Endodermal cell (in vitro differentiated cells): ENCODE measurements around the gene IL25. TPM values are rescaled to one million over a fixed set of nuclear protein-coding genes. Genes with fewer than 3 reads are reported as not detected.
A peak's percentile ranks its signal among the peaks of the same experiment; 100 is the strongest.

Source experiments
- DNase-seq: peaks from one replicate; pipeline ENCODE4 v3.0.0-alpha.2; 2017
- H3K27ac ChIP-seq: 2 replicates; pipeline ENCODE4 v1.5.1; 2013; ENCODE audit warnings: mild to moderate bottlenecking, low read depth, low read length, moderate library complexity
- H3K27me3 ChIP-seq: 2 replicates; pipeline ENCODE4 v1.6.1; 2013; ENCODE audit warnings: mild to moderate bottlenecking, low read length, moderate library complexity; ENCODE audit not compliant: insufficient read depth, control insufficient read depth, poor library complexity, severe bottlenecking
- H3K36me3 ChIP-seq: 2 replicates; pipeline ENCODE4 v1.7.0; 2013; ENCODE audit warnings: mild to moderate bottlenecking, low read length, moderate library complexity; ENCODE audit not compliant: control insufficient read depth, insufficient read depth
- H3K4me1 ChIP-seq: one replicate; pipeline ENCODE4 v1.7.0; 2013; ENCODE audit warnings: low read length; ENCODE audit not compliant: control insufficient read depth, insufficient read depth
- H3K4me3 ChIP-seq: 2 replicates; pipeline ENCODE4 v1.5.1; 2013; ENCODE audit warnings: mild to moderate bottlenecking, low read length, moderate library complexity
- H3K9ac ChIP-seq: 2 replicates; pipeline ENCODE4 v1.6.1; 2013; ENCODE audit warnings: mild to moderate bottlenecking, low read length, moderate library complexity; ENCODE audit not compliant: poor library complexity, severe bottlenecking; ENCODE audit errors: extremely low read depth
- H3K9me3 ChIP-seq: 2 replicates; pipeline ENCODE4 v1.6.1; 2013; ENCODE audit warnings: mild to moderate bottlenecking, low read length, moderate library complexity; ENCODE audit not compliant: control insufficient read depth
- H3K27ac Mint-ChIP-seq: 2 replicates; pipeline ENCODE4 v1.8.0; 2020; ENCODE audit warnings: mixed read lengths
- H3K27me3 Mint-ChIP-seq: 2 replicates; pipeline ENCODE4 v1.8.0; 2021; ENCODE audit warnings: mild to moderate bottlenecking, mixed read lengths; ENCODE audit not compliant: insufficient read depth
- H3K36me3 Mint-ChIP-seq: 2 replicates; pipeline ENCODE4 v1.8.0; 2020; ENCODE audit warnings: low read depth, mixed read lengths
- H3K4me1 Mint-ChIP-seq: 2 replicates; pipeline ENCODE4 v1.8.0; 2020; ENCODE audit warnings: mixed read lengths
- H3K4me3 Mint-ChIP-seq: 2 replicates; pipeline ENCODE4 v1.8.0; 2020; ENCODE audit warnings: mild to moderate bottlenecking, moderate library complexity, mixed read lengths
- H3K9me3 Mint-ChIP-seq: 2 replicates; pipeline ENCODE4 v1.8.0; 2020; ENCODE audit warnings: mild to moderate bottlenecking, mixed read lengths
- WGBS, 2 experiments: methylation state at CpG; one replicate each; pipeline versions ENCODE4 v1.1.5 to v1.1.7; 2013; ENCODE audit warnings: missing lambda C conversion rate in 2 of 2, mixed read lengths in 1 of 2; ENCODE audit not compliant: insufficient coverage in 1 of 2, insufficient read length in 1 of 2; 5-methylcytosine and 5-hydroxymethylcytosine counted together
- total RNA-seq, 2 donors: library from RNA; stranded (reverse); fragmentation: NEBNext Ultra II Directional in 1 of 2; extraction: Animal tissue kit (Norgen Biotek cat#: 25700) in 1 of 2; gene quantifications; 2 replicates in 1 of 2; 3 replicates in 1 of 2; pipeline ENCODE4 v1.2.1, GENCODE V29; 2021
- TF ChIP-seq, protein P1 (sequence below): fragments of 200-600 bp; sonication (generic); conservative IDR thresholded peaks from 2 replicates; pipeline ENCODE4 v1.5.0; 2021; ENCODE audit warnings: antibody characterized with exemption, mild to moderate bottlenecking

IL25 gene
- total RNA-seq, 2 donors from 2014 or later, result not detected

DNA sequence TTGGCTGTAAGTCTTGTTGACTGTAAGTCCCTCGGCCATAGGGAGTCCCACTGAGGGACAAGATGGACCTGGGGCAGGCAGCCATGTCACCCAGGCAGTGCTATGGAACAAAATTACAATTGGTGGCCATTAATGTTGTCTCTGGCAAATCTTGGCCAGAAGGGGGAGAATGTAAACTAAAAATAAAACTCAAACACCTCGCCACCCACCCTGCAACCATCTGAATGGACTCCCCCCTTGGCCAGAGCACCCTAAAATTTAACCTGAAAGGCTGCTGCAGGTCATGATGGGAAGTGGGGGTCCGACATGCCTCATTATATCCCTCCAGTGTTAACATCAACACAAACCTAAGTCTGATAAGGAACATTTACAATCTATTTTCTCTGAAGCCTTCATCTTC is 28.1 kb upstream of the IL25 start:
- Histone ChIP-seq H3K27me3 (no peaks in the 10 kb centered on the region), H3K9ac (no peak overlapping the region), H3K27ac (no peak overlapping the region), H3K4me1 (peaks cover 19% of the 10 kb centered on the region), H3K36me3 (no peaks in the 10 kb centered on the region), H3K9me3 (peaks cover 36% of the 10 kb centered on the region), H3K4me3 (peak overlapping the region; percentile 61)
- peak; percentile 10 for DNase-seq
- TF ChIP-seq, protein P1, sequence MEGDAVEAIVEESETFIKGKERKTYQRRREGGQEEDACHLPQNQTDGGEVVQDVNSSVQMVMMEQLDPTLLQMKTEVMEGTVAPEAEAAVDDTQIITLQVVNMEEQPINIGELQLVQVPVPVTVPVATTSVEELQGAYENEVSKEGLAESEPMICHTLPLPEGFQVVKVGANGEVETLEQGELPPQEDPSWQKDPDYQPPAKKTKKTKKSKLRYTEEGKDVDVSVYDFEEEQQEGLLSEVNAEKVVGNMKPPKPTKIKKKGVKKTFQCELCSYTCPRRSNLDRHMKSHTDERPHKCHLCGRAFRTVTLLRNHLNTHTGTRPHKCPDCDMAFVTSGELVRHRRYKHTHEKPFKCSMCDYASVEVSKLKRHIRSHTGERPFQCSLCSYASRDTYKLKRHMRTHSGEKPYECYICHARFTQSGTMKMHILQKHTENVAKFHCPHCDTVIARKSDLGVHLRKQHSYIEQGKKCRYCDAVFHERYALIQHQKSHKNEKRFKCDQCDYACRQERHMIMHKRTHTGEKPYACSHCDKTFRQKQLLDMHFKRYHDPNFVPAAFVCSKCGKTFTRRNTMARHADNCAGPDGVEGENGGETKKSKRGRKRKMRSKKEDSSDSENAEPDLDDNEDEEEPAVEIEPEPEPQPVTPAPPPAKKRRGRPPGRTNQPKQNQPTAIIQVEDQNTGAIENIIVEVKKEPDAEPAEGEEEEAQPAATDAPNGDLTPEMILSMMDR, result peak; percentile 33
- H3K27ac Mint-ChIP-seq, result no peak overlapping the region
- H3K27me3 Mint-ChIP-seq, result peaks cover 2% of the 10 kb centered on the region
- 91% methylated on average over 3 of the region's 3 CpGs; no CpG with 5 or more reads in 1 of the 2 experiments for WGBS, 2 experiments
- H3K36me3 Mint-ChIP-seq, result peaks cover 6% of the 10 kb centered on the region
- no peak overlapping the region for H3K4me3 Mint-ChIP-seq
- peaks cover 23% of the 10 kb centered on the region for H3K4me1 Mint-ChIP-seq
- H3K9me3 Mint-ChIP-seq, result peaks cover 28% of the 10 kb centered on the region

DNA sequence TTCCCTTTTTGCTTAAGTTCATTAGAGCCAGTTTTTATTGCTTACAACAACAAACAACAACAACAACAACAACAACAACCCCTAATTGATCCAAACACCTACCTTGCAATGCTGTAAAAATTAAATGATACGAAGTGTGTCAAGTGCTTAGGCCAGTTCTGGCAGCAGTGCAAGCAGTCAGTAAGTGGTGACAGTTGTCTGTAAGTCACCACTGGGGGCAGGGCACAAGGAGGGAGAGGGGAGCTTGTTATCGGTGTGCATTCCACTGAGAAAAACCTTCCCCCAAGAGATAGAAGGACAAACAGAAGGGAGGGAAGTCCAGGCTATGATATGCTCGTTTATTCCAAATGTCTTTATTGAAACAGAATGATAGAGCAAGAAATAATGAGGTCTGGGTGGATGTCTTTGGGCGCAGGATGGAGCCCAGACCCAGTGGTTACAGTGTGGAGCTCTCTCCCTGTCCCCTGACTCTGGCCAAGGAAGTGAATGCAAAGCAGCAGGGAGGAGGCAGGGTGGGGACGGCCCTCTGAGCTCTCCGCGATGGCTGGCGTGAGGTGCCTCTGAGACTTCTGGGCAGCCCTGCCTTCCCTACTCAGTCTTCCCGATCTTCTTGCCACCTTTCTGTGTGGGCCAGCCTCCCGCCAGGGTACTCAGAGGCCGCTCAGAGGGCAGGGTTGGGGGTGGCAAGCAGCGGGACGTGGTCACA is 26.5 kb upstream of the IL25 start:
- Histone ChIP-seq H3K4me1 (peaks cover 19% of the 10 kb centered on the region), H3K9me3 (peaks cover 19% of the 10 kb centered on the region), H3K36me3 (no peaks in the 10 kb centered on the region), H3K9ac (no peak overlapping the region), H3K27ac (no peak overlapping the region), H3K27me3 (peaks cover 4% of the 10 kb centered on the region), H3K4me3 (peak overlapping the region; percentile 61)
- peak overlapping the region; percentile 34 for H3K27ac Mint-ChIP-seq
- H3K27me3 Mint-ChIP-seq, result peaks cover 17% of the 10 kb centered on the region
- H3K36me3 Mint-ChIP-seq, result peaks cover 19% of the 10 kb centered on the region
- TF ChIP-seq, protein P1, result peak; percentile 58
- DNase-seq, result peak; percentile 75
- peaks cover 14% of the 10 kb centered on the region for H3K9me3 Mint-ChIP-seq
- 70 to 72% methylated on average over 9 to 13 of the region's 13 CpGs for WGBS, 2 experiments
- H3K4me1 Mint-ChIP-seq, result peaks cover 23% of the 10 kb centered on the region
- H3K4me3 Mint-ChIP-seq, result peak overlapping the region; percentile 10

DNA sequence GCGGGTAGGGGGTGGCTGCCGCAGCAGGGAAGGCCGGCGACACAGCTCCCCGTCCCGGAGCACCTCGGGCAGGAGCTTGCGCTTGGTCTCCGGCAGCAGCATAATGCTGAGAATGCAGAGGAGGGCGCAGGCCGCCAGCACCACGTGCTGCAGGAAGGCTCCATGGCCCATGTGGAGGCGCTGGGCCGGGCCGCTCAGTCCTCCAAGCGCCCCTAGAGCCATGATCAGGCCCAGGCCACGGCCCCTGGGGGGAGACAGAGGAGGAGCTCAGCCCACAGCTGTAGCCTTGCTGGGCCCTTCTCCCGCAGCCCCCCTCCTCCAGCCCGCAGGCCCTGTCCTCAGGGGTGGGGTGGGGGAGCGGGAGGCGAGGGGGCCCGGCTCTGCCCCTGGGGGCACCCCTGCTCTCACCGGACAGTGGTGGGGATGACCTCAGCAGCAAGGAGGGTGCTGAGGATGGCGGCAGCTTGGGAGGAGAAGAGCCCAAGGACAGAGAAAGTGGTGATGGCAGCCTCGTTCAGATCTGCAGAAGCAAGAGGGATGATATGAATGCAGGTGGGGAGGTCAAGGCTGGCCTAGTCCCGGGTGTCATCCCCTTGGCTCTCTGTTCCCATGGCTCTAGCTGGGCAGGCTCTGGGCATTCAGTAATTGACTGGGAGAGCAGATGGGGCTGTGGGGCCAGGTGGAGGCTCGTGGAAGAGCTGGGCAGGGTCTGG is 25.8 kb upstream of the IL25 start:
- Histone ChIP-seq H3K4me1 (peaks cover 19% of the 10 kb centered on the region), H3K27me3 (peaks cover 8% of the 10 kb centered on the region), H3K4me3 (no peak overlapping the region), H3K9ac (no peak overlapping the region), H3K9me3 (peaks cover 12% of the 10 kb centered on the region), H3K36me3 (no peaks in the 10 kb centered on the region), H3K27ac (no peak overlapping the region)
- H3K27me3 Mint-ChIP-seq, result peaks cover 25% of the 10 kb centered on the region
- H3K4me1 Mint-ChIP-seq, result peaks cover 23% of the 10 kb centered on the region
- H3K36me3 Mint-ChIP-seq, result peaks cover 21% of the 10 kb centered on the region
- 89 to 95% methylated on average over 10 to 27 of the region's 27 CpGs for WGBS, 2 experiments
- peak overlapping the region; percentile 10 for H3K4me3 Mint-ChIP-seq
- no peak overlapping the region for H3K27ac Mint-ChIP-seq
- TF ChIP-seq, protein P1, result no peak
- H3K9me3 Mint-ChIP-seq, result peaks cover 9% of the 10 kb centered on the region
- DNase-seq, result peak; percentile 62
